IMR-90 (cell line): ENCODE data around the gene ETV3L. TPM values are rescaled to one million over a fixed set of nuclear protein-coding genes. Genes with fewer than 3 reads are reported as not detected.

Experiments used
- ATAC-seq: fragments of 200-7000 bp; cut with Tn5 transposase; 2 replicates; pipeline ENCODE4 v1.9.1; 2020; ENCODE audit warnings: low read depth, mild to moderate bottlenecking, moderate library complexity
- BruUV-seq: library from RNA; stranded (reverse); fragments of 400-500 nt; replicated peaks from 2 replicates; lab custom pipeline; 2021; lab: Mats Ljungman, UMichigan
- CTCF ChIA-PET: fragments of 300-600 bp; formaldehyde crosslinking; extraction: SDS; loops from one replicate; lab custom pipeline; 2021; ENCODE audit warnings: antibody characterized with exemption; lab: Yijun Ruan, JAX
- POLR2A ChIA-PET: fragments of 300-600 bp; sonication (Branson Sonifier 250); formaldehyde crosslinking; loops from one replicate; lab custom pipeline; 2022; ENCODE audit warnings: antibody characterized with exemption; ENCODE audit not compliant: unreplicated experiment; lab: Charles Lee
- DNase-seq: peaks from one replicate; pipeline ENCODE4 v3.0.0; 2013
- H2AFZ ChIP-seq: replicated peaks from 2 replicates; pipeline ENCODE3; 2013; ENCODE audit warnings: low read length, mild to moderate bottlenecking; ENCODE audit not compliant: poor library complexity
- H2AK5ac ChIP-seq: 2 replicates; pipeline ENCODE4 v1.6.1; 2013; ENCODE audit warnings: low read depth, low read length, inconsistent platforms
- H2AK9ac ChIP-seq: replicated peaks from 2 replicates; pipeline ENCODE3; 2013; ENCODE audit warnings: mild to moderate bottlenecking, low read depth, low read length, moderate library complexity; ENCODE audit not compliant: poor library complexity
- H2BK120ac ChIP-seq: 2 replicates; pipeline ENCODE4 v1.6.1; 2013; ENCODE audit warnings: low read depth, low read length, inconsistent platforms
- H2BK15ac ChIP-seq: 3 replicates; pipeline ENCODE4 v1.6.1; 2013; ENCODE audit warnings: low read depth, low read length, inconsistent platforms
- H2BK20ac ChIP-seq: 2 replicates; pipeline ENCODE4 v1.6.1; 2013; ENCODE audit warnings: low read depth, mild to moderate bottlenecking, inconsistent platforms, low read length, moderate library complexity
- H2BK5ac ChIP-seq: 2 replicates; pipeline ENCODE4 v1.6.1; 2013; ENCODE audit warnings: mild to moderate bottlenecking, low read depth, low read length, inconsistent platforms; ENCODE audit not compliant: poor library complexity, severe bottlenecking
- H3K14ac ChIP-seq: replicated peaks from 2 replicates; pipeline ENCODE4 v1.6.1; 2013; ENCODE audit warnings: low read depth, low read length, inconsistent platforms
- H3K18ac ChIP-seq: 2 replicates; pipeline ENCODE4 v1.6.1; 2013; ENCODE audit warnings: low read depth, low read length, control low read depth
- H3K23ac ChIP-seq: 2 replicates; pipeline ENCODE4 v1.6.1; 2013; ENCODE audit warnings: low read depth, low read length, inconsistent platforms
- H3K27ac ChIP-seq: 2 replicates; pipeline ENCODE4 v1.5.1; 2013; ENCODE audit warnings: mild to moderate bottlenecking, control low read depth, low read length; ENCODE audit not compliant: insufficient read depth
- H3K27me3 ChIP-seq: 2 replicates; pipeline ENCODE4 v1.6.1; 2013; ENCODE audit warnings: low read length; ENCODE audit not compliant: control insufficient read depth, insufficient read depth
- H3K36me3 ChIP-seq: 2 replicates; pipeline ENCODE4 v1.6.1; 2013; ENCODE audit warnings: low read length, mixed read lengths; ENCODE audit not compliant: control insufficient read depth, insufficient read depth
- H3K4ac ChIP-seq: 2 replicates; pipeline ENCODE4 v1.6.1; 2013; ENCODE audit warnings: low read depth, low read length, inconsistent platforms
- H3K4me1 ChIP-seq: 2 replicates; pipeline ENCODE4 v1.6.1; 2013; ENCODE audit warnings: low read length, mixed read lengths; ENCODE audit not compliant: control insufficient read depth, insufficient read depth
- H3K4me2 ChIP-seq: 2 replicates; pipeline ENCODE4 v1.6.1; 2013; ENCODE audit warnings: low read depth, mild to moderate bottlenecking, control low read depth, low read length, moderate library complexity
- H3K4me3 ChIP-seq: 2 replicates; pipeline ENCODE4 v1.5.1; 2013; ENCODE audit warnings: low read depth, mild to moderate bottlenecking, control low read depth, low read length, moderate library complexity; ENCODE audit not compliant: insufficient read depth
- H3K56ac ChIP-seq: 2 replicates; pipeline ENCODE4 v1.6.1; 2013; ENCODE audit warnings: low read length, inconsistent platforms; ENCODE audit not compliant: insufficient read depth; ENCODE audit errors: extremely low read depth
- H3K79me1 ChIP-seq, 2 experiments: 2 replicates each; pipeline ENCODE4 v1.6.1; 2013; ENCODE audit warnings: low read length in 2 of 2, inconsistent platforms in 1 of 2, low read depth in 1 of 2
- H3K9ac ChIP-seq: 2 replicates; pipeline ENCODE4 v1.6.1; 2013; ENCODE audit warnings: low read depth, low read length, control low read depth
- H3K9me1 ChIP-seq: 2 replicates; pipeline ENCODE4 v1.6.1; 2013; ENCODE audit warnings: low read length, inconsistent platforms; ENCODE audit not compliant: insufficient read depth
- H3K9me3 ChIP-seq: 2 replicates; pipeline ENCODE4 v1.6.1; 2013; ENCODE audit warnings: low read length; ENCODE audit not compliant: control insufficient read depth, insufficient read depth
- H4K20me1 ChIP-seq: 2 replicates; pipeline ENCODE4 v1.6.1; 2013; ENCODE audit warnings: low read length, inconsistent platforms; ENCODE audit not compliant: insufficient read depth
- H4K5ac ChIP-seq: 2 replicates; pipeline ENCODE4 v1.6.1; 2013; ENCODE audit warnings: mild to moderate bottlenecking, low read depth, low read length, control low read depth
- H4K8ac ChIP-seq, 2 experiments: 2 replicates each; pipeline ENCODE4 v1.6.1; 2013; ENCODE audit warnings: low read depth in 2 of 2, low read length in 2 of 2, control low read depth in 1 of 2, inconsistent platforms in 1 of 2
- H4K91ac ChIP-seq: 2 replicates; pipeline ENCODE4 v1.6.1; 2013; ENCODE audit warnings: low read depth, low read length, inconsistent platforms; ENCODE audit not compliant: insufficient read depth
- CEBPB ChIP-seq: IDR thresholded peaks from 2 replicates; pipeline ENCODE4 v1.6.1; 2012; ENCODE audit warnings: low read depth, low read length, improper control_type of control experiment
- FOS ChIP-seq: fragments of 150-350 bp; IDR thresholded peaks from 2 replicates; pipeline ENCODE4 v1.6.1; 2016; ENCODE audit warnings: low read depth, low read length
- MAZ ChIP-seq: IDR thresholded peaks from 2 replicates; pipeline ENCODE4 v1.6.1; 2012; ENCODE audit warnings: low read depth, mild to moderate bottlenecking, low read length, improper control_type of control experiment, moderate library complexity, borderline replicate concordance
- MXI1 ChIP-seq: IDR thresholded peaks from 2 replicates; pipeline ENCODE4 v1.6.1; 2012; ENCODE audit warnings: low read depth, mild to moderate bottlenecking, low read length, moderate library complexity, borderline replicate concordance
- NFE2L2 ChIP-seq: fragments of 150-350 bp; IDR thresholded peaks from 2 replicates; pipeline ENCODE4 v1.6.1; 2016; ENCODE audit warnings: low read depth, mild to moderate bottlenecking, low read length
- POLR2A ChIP-seq: IDR thresholded peaks from 2 replicates; pipeline ENCODE4 v1.6.1; 2012; ENCODE audit warnings: mild to moderate bottlenecking, low read depth, low read length
- RAD21 ChIP-seq: IDR thresholded peaks from 2 replicates; pipeline ENCODE4 v1.6.1; 2012; ENCODE audit warnings: low read length, improper control_type of control experiment
- RFX5 ChIP-seq: IDR thresholded peaks from 2 replicates; pipeline ENCODE4 v1.8.0; 2012; ENCODE audit warnings: low read depth, mild to moderate bottlenecking, low read length, moderate library complexity
- dilution Hi-C: fragments of 300-500 bp; cut with HindIII; formaldehyde crosslinking; loops from one replicate; pipeline ENCODE4 v1.14.3; 2018; ENCODE audit warnings: low sequenced_read_pairs; ENCODE audit not compliant: unreplicated experiment
- in situ Hi-C: fragments of 300-500 bp; cut with MboI; formaldehyde crosslinking; loops from 3 replicates; pipeline ENCODE4 v1.14.3; 2019; ENCODE audit warnings: low sequenced_read_pairs, inconsistent platforms, mixed read lengths
- intact Hi-C: fragments of 100-400 bp; cut with micrococcal nuclease; formaldehyde crosslinking; loops from 2 replicates; pipeline ENCODE4 v1.10.0; 2022
- polyA plus RNA-seq, 3 experiments: library from polyadenylated mRNA; depleted of rRNA; stranded (reverse); fragments of >200 nt; gene quantifications; 2 replicates each; pipeline ENCODE4 v1.2.3, GENCODE V29; 2012; ENCODE audit warnings: low replicate concordance in 1 of 3
- total RNA-seq: library from RNA; depleted of rRNA; stranded (reverse); fragments of >200 nt; gene quantifications from 2 replicates; pipeline ENCODE4 v1.2.3, GENCODE V29; 2012
- TF ChIP-seq, protein P1 (sequence below): conservative IDR thresholded peaks from 2 replicates; pipeline ENCODE4 v1.5.1; 2012; ENCODE audit warnings: mild to moderate bottlenecking, low read depth, low read length, improper control_type of control experiment
- TF ChIP-seq, protein P2 (sequence below): fragments of 150-350 bp; IDR thresholded peaks from 2 replicates; pipeline ENCODE4 v1.6.1; 2017; ENCODE audit warnings: mild to moderate bottlenecking, antibody characterized with exemption, low read length, low read depth

ETV3L gene
- total and polyA plus RNA-seq, 2 of the 4 experiments (the other 2 are of a cell fraction): not detected

DNA sequence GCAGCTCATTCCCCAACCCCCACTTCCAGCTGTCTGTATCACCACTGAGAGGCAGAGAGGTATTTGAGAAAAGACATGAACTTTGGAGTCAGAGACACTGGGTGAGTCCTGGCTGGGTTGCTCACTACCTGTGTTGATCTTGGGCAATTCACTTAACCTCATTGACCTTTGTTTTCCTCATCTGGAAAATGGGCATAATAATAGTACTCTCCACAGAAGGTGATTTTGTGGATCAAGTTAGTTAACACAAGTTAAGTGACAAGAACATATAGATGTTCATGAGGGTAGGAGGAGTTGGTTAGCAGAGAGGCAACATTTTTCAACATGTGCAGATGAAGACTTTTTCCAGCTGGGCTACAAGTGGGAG, 17.1 kb upstream of the ETV3L start:
- H3K36me3 ChIP-seq: no peaks in the 10 kb centered on the region
- H3K79me1 ChIP-seq: no peaks in the 10 kb centered on the region
- no peak overlapping the region for H3K9ac ChIP-seq
- H2BK120ac ChIP-seq: no peak overlapping the region
- no peak overlapping the region for H4K5ac ChIP-seq
- H2BK5ac ChIP-seq: no peak overlapping the region
- no peak overlapping the region for H3K23ac ChIP-seq
- DNase-seq (no peak), ATAC-seq (no peak)
- no peaks in the 10 kb centered on the region for H3K4me1 ChIP-seq
- H4K91ac ChIP-seq: no peak overlapping the region
- no peak overlapping the region for H3K18ac ChIP-seq
- no peaks in the 10 kb centered on the region for H3K9me3 ChIP-seq
- H3K4me3 ChIP-seq: no peak overlapping the region
- H2BK20ac ChIP-seq: no peak overlapping the region
- no peaks in the 10 kb centered on the region for H4K20me1 ChIP-seq
- TF ChIP-seq MXI1 (no peak), MAZ (no peak), POLR2A (no peak), CEBPB (no peak), FOS (no peak), RFX5 (no peak), NFE2L2 (no peak), RAD21 (no peak)
- TF ChIP-seq, protein P1, sequence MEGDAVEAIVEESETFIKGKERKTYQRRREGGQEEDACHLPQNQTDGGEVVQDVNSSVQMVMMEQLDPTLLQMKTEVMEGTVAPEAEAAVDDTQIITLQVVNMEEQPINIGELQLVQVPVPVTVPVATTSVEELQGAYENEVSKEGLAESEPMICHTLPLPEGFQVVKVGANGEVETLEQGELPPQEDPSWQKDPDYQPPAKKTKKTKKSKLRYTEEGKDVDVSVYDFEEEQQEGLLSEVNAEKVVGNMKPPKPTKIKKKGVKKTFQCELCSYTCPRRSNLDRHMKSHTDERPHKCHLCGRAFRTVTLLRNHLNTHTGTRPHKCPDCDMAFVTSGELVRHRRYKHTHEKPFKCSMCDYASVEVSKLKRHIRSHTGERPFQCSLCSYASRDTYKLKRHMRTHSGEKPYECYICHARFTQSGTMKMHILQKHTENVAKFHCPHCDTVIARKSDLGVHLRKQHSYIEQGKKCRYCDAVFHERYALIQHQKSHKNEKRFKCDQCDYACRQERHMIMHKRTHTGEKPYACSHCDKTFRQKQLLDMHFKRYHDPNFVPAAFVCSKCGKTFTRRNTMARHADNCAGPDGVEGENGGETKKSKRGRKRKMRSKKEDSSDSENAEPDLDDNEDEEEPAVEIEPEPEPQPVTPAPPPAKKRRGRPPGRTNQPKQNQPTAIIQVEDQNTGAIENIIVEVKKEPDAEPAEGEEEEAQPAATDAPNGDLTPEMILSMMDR: no peak
- TF ChIP-seq, protein P2, sequence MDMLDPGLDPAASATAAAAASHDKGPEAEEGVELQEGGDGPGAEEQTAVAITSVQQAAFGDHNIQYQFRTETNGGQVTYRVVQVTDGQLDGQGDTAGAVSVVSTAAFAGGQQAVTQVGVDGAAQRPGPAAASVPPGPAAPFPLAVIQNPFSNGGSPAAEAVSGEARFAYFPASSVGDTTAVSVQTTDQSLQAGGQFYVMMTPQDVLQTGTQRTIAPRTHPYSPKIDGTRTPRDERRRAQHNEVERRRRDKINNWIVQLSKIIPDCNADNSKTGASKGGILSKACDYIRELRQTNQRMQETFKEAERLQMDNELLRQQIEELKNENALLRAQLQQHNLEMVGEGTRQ: no peak
- H3K4me2 ChIP-seq: no peak overlapping the region
- ChIA-PET CTCF (no interaction called here), POLR2A (no interaction called here)
- in situ Hi-C loops: no loop called here
- no peak overlapping the region for H3K56ac ChIP-seq
- no peak overlapping the region for H2AK9ac ChIP-seq
- H3K27me3 ChIP-seq: peaks cover 16% of the 10 kb centered on the region
- H4K8ac ChIP-seq: no peak overlapping the region
- no peak overlapping the region for H2AK5ac ChIP-seq
- H3K9me1 ChIP-seq: 0 out of 2 replicates have a peak, but pooled peaks cover 6% of the 10 kb centered on the region
- no peak overlapping the region for H3K4ac ChIP-seq
- intact Hi-C loops: no loop called here
- dilution Hi-C loops: no loop called here
- H3K27ac ChIP-seq: no peak overlapping the region
- H3K14ac ChIP-seq: no peak overlapping the region
- BruUV-seq: no TSS peak
- H2BK15ac ChIP-seq: no peak overlapping the region
- no peak overlapping the region for H2AFZ ChIP-seq
